Measurements from ENCODE around the gene ANKRD16. TPM values are rescaled to one million over a fixed set of nuclear protein-coding genes. Genes with fewer than 3 reads are reported as not detected.
A peak's percentile ranks its signal among the peaks of the same experiment; 100 is the strongest.

The ANKRD16 gene
- total and polyA plus RNA-seq, 2 of the 13 experiments (the other 11 are each of a cell fraction or from before 2014, with no cell fraction given), result 8.0 to 11.4 TPM

DNA sequence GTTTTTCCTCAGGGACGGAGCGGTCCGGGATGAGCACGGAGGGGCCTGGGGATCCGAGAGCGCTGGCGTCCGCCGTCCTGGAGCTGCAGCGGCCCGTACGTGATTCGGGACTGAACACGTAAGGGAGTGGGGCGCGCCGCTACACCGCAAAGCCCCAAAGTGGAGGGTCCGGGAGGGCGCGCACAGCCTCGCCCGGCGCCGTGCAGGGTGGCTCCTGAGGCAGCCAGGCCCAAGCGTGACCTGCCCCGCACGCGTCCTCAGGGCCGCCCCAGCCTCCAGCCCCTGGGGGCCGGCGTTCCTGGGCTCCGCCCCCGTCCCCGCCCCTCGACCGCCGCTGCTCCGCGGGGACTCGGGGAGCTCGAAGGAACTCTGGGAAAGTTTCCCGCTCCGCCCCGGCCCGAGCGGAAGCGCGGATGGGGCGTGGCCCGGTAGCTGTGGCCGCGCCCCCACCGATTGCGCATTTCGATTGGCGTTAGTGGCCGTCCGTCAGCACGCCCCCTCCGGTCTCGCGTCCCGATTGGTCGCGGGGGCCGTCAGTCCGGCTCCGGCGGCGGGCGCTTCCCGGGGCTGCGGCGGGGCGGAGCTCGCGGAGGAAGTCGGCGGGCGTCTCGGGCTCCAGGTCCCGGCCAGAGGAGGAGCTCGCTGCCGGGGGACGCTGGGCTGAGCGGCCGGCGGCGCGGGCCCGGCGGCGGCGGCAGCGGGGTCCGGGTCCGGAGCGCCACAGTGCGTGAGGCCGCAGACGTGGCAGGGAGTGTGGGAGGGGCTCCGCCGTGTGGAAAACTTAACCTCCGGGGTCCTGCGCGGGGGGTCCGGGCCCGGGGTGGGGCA, at the start of gene ANKRD16, which contains the start of gene FBH1 (continued):
- TF ChIP-seq ZBTB25 (CRISPR knock-in tag; IDR thresholded peaks at IDR 0.05) (peak; percentile 97), ZNF567 (CRISPR knock-in tag; IDR thresholded peaks at IDR 0.05; ENCODE audit: borderline replicate concordance) (peak; percentile 25; the same call in 1 of the 2 replicates), REL (CRISPR knock-in tag; conservative IDR thresholded peaks at IDR 0.05) (0 out of 2 replicates have a peak, but pooled peaks have one; percentile 41), FOXP4 (CRISPR knock-in tag; IDR thresholded peaks at IDR 0.05) (peak; percentile 55), MLLT10 (CRISPR knock-in tag; IDR thresholded peaks at IDR 0.05) (no peak), PAXIP1 (CRISPR knock-in tag; conservative IDR thresholded peaks at IDR 0.05) (peak; percentile 49; the same call in 1 of the 2 replicates), ZNF446 (CRISPR knock-in tag; IDR thresholded peaks at IDR 0.05) (0 out of 2 replicates have a peak, but pooled peaks have one; percentile 73), KMT2B (CRISPR knock-in tag; IDR thresholded peaks at IDR 0.05) (no peak; the same call in 1 of the 2 replicates), TSC22D2 (CRISPR knock-in tag; IDR thresholded peaks at IDR 0.05; ENCODE audit: borderline replicate concordance) (peak; percentile 69; the same call in 1 of the 2 replicates), SP2 (CRISPR knock-in tag; IDR thresholded peaks at IDR 0.05) (peak; percentile 99), ZNF850 (CRISPR knock-in tag; conservative IDR thresholded peaks at IDR 0.05) (0 out of 2 replicates have a peak, but pooled peaks have one; percentile 43), ZNF225 (CRISPR knock-in tag; IDR thresholded peaks at IDR 0.05) (peak; percentile 88), ZNF24 (IDR thresholded peaks at IDR 0.05) (no peak), ZNF740 (CRISPR knock-in tag; IDR thresholded peaks at IDR 0.05) (peak; percentile 43; the same call in 1 of the 2 replicates), RBFOX2 (IDR thresholded peaks at IDR 0.05; ENCODE audit: low read depth, low read length) (peak; percentile 86)
- TF ChIP-seq, protein P1, sequence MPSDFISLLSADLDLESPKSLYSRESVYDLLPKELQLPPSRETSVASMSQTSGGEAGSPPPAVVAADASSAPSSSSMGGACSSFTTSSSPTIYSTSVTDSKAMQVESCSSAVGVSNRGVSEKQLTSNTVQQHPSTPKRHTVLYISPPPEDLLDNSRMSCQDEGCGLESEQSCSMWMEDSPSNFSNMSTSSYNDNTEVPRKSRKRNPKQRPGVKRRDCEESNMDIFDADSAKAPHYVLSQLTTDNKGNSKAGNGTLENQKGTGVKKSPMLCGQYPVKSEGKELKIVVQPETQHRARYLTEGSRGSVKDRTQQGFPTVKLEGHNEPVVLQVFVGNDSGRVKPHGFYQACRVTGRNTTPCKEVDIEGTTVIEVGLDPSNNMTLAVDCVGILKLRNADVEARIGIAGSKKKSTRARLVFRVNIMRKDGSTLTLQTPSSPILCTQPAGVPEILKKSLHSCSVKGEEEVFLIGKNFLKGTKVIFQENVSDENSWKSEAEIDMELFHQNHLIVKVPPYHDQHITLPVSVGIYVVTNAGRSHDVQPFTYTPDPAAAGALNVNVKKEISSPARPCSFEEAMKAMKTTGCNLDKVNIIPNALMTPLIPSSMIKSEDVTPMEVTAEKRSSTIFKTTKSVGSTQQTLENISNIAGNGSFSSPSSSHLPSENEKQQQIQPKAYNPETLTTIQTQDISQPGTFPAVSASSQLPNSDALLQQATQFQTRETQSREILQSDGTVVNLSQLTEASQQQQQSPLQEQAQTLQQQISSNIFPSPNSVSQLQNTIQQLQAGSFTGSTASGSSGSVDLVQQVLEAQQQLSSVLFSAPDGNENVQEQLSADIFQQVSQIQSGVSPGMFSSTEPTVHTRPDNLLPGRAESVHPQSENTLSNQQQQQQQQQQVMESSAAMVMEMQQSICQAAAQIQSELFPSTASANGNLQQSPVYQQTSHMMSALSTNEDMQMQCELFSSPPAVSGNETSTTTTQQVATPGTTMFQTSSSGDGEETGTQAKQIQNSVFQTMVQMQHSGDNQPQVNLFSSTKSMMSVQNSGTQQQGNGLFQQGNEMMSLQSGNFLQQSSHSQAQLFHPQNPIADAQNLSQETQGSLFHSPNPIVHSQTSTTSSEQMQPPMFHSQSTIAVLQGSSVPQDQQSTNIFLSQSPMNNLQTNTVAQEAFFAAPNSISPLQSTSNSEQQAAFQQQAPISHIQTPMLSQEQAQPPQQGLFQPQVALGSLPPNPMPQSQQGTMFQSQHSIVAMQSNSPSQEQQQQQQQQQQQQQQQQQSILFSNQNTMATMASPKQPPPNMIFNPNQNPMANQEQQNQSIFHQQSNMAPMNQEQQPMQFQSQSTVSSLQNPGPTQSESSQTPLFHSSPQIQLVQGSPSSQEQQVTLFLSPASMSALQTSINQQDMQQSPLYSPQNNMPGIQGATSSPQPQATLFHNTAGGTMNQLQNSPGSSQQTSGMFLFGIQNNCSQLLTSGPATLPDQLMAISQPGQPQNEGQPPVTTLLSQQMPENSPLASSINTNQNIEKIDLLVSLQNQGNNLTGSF (CRISPR knock-in tag; IDR thresholded peaks at IDR 0.05), result peak; percentile 60; the same call in 1 of the 2 replicates
